HG03469 (cell line): Measurements from ENCODE around the gene ARMC2.

ENCODE experiments used
- ATAC-seq: cut with Tn5 transposase; IDR thresholded peaks from one replicate; pipeline ENCODE4 v1.9.1; 2021; ENCODE audit warnings: mild to moderate bottlenecking, moderate library complexity, moderate number of reproducible peaks; ENCODE audit not compliant: unreplicated experiment

ARMC2 gene

GRCh38 chr6:109009962-109010704 lies 161.9 kb downstream of the ARMC2 start:
- ATAC-seq = no peak

GRCh38 chr6:109010705-109011102 lies 162.5 kb downstream of the ARMC2 start:
- no peak for ATAC-seq

DNA sequence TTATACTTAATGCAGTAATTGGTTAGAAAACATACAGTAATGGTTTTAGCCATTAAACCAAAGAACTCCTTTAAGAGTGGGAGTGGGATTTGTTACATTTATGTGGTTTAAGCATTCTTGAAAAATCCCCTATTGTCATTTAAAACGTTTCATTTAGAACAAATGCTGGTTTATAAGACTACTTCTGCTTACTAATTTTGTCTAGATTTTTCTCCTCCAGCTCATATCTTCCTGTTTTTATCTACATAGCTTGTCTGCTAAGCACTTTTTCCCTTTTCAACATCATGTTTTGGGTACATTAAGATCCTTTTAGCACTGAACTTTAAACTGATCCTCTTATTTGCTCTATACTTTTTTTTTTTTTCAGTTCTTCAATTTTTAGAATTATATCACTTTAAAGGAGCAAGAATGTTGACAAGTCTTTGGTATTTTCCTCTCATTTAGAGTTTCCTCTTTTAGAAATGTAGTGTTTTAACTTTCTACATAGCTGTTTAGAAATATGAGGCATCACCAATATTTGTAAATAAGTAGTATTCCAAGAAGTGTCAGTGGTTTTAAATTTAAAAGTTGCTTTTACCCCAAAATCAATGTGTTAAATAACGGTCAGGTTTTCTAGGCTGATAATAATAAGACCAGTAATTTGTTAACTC lies 165.6 kb downstream of the ARMC2 start:
- ATAC-seq = no peak

DNA sequence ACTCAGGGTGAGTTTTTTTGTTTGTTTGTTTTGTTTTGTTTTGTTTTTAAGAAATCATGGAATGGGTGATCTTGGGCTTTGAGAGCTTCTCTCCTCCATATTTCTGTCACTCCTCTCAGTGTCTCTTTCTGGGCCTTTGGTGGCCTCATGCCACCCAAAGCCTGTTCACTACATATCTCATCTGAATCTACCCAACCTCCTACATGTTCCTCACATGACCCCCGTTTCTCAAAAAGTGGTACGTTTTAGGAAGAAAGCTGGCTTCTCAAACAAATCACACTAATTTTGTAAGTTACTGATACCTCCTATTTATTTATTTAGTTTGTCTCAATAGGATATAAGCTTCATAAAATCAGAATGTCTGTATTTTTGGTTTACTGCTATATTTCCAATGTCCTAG lies 166.4 kb downstream of the ARMC2 start:
- ATAC-seq = no peak

DNA sequence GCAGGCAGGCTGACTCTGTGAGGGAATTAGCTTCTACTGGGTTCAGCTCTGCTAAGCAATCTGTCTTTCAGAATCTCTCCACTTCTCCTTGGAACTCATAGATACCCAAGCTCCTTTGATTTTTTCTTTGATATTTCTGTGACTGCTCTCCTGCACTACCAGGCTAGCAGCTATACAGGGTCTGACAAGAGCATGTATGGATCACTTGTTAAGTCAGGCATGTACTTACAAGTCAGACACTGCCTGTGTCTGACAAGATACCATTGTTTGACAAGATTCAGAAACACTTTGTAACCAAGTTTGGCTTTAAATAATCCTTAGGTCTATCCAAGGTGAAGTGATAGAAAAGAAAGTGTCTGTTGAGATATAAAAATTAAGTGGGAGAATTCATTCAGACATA lies 167.0 kb downstream of the ARMC2 start:
- ATAC-seq = no peak

GRCh38 chr6:109019911-109020310 lies 171.7 kb downstream of the ARMC2 start:
- ATAC-seq = no peak

- no peak for ATAC-seq
These were observed 173.6 kb downstream of the ARMC2 start for GRCh38 chr6:109021870-109022269.

DNA sequence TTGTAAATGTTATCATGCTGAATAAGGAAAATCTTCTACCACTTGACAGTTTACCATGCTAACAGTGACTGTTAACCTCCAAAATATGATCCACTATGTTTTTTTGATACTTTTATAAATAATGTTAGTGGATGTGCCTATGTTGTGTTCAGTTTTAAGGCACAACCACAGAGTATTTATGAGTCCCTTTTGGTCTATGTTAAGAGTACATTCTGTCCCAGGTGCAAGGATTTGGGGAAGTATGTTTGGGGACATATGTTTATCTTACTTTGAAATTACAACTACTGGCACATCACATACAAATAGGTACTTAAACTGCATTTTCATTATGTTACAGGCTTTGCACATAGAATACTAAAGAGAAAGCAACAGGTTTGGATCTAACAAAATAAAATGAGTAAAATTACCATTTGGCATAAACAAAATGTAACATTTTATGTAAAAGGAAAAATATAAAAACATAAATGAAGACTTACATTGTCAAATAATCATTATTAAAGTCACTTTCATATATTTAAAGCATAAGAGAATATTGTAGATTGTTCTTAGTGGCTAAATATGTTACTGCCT lies 175.2 kb downstream of the ARMC2 start:
- ATAC-seq = no peak
